HG02970 (cell line): ENCODE measurements around the gene NFKBIB.
"Not testable (repeated sequence)": the region's sequence is repeated elsewhere in the genome, so short reads cannot be mapped to it uniquely, and the experiment has no call there.

ENCODE experiments used
- ATAC-seq: cut with Tn5 transposase; IDR thresholded peaks from one replicate; pipeline ENCODE4 v1.9.1; 2021; ENCODE audit warnings: mild to moderate bottlenecking, moderate library complexity, moderate number of reproducible peaks; ENCODE audit not compliant: unreplicated experiment, low FRiP score

NFKBIB gene

GRCh38 chr19:38873400-38873799, 26.4 kb upstream of the NFKBIB start:
- not testable (repeated sequence) for ATAC-seq

- ATAC-seq: no peak
Measured at GRCh38 chr19:38875656-38876395, 23.9 kb upstream of the NFKBIB start.

DNA sequence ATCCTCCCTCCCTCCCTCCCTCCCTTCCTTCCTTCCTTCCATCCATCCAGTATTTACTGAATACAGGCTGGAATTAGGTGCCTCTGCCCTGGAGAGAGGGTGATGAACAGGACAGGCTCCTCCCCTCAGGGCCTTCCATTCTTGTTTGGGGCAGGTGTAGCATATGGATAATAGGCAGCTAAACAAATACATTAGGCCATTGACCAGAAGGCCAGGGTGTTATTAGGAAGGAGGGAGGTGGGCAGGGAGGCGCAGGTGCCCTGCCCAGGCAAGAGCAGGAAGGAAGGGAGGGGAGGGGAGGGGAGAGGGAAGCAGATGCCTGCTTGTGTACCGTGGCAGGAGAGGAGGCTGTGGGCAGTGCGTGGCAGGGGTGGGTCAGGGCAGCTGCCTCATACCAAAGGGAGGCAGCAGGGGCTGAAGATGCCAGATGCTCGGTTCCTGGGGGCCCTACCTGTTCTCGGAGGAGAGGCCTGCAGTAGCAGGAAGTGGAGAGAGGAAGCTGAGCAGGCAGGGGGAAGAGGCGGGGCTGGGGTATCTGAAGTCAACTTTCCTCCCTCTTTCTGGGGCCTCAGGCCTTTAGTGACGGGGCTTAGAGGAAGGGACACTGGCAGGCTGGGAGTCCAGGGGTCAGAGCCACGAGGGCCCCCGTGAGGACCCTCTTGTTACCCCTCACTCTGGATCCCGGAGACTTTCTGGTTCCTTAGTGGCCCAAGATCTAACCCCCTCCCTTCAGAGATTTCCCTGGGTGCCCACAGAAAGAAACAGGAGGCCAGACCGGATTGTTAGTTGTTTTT, 21.8 kb upstream of the NFKBIB start, which contains the start of gene RINL:
Gene RINL, minus strand, starts transcription at position 495 of the 794 bp plus-strand sequence. CDS start 1,533 bp downstream, outside the sequence.
- no peak for ATAC-seq

DNA sequence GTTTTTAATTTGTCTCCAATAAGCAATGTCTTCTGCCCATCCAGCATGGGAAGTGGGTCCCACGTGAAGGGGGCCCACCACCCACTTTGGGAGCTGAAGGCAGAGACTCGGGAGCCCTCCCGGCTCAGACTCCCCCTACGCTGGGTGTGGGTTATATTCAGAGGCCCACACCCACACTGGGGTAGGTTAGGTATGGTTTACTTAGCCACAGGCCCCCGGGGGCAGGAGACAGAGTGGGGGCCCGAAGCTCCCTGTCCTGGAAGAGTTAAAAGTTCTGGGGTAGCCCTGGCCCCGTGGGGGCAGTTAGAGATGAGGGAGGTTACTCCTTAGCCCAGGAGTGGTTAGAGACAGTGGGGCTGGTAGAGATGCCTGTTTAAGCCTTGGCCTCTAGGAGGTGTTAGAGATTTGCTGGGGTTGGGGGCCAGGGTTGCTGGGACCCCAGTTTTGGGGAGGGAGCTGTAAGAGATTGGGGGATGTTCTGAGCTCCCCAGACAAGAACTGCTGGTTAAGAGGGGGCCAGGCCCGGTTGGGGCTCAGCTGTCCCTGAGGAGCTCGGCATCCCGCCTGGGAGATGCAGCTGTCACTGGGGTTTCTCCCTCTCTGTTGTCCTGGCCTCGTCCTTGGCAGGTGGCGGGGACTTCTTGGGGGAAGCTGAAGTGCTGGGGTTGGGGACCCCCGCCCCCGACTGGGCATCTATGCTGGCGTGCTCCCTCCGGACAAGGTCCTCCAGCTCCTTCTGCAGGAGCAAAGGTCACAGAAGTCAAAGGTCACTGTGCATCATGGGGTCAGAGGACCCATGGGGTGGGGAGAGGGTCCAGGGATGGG, 21.0 kb upstream of the NFKBIB start:
- no peak for ATAC-seq

GRCh38 chr19:38879400-38879751, 20.4 kb upstream of the NFKBIB start:
- ATAC-seq: no peak

GRCh38 chr19:38880076-38880881, 19.5 kb upstream of the NFKBIB start:
- no peak for ATAC-seq

- no peak for ATAC-seq
Measured at GRCh38 chr19:38880882-38881609, 18.7 kb upstream of the NFKBIB start.

DNA sequence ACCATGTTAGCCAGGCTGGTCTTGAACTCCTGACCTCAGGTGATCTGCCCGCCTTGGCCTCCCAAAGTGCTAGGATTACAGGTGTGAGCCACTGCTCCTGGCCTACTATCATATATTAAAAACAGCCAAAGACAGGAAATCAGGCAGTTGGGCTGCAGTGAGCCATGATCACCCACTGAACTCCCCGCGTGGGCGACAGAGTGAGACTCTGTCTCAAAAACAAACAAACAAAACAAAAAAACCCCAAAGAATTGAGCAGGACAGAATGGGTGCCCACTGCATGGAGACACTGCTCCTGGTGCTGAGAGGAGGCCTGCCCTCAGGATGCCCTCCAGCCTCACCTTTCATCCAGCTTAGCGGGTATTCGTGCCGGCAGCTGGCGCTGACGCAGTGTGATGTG, 16.5 kb upstream of the NFKBIB start:
- no peak for ATAC-seq

- not testable (repeated sequence) for ATAC-seq
Measured at GRCh38 chr19:38884691-38885090, 15.1 kb upstream of the NFKBIB start.

- no peak for ATAC-seq
Measured at GRCh38 chr19:38888876-38889275, 10.9 kb upstream of the NFKBIB start.

DNA sequence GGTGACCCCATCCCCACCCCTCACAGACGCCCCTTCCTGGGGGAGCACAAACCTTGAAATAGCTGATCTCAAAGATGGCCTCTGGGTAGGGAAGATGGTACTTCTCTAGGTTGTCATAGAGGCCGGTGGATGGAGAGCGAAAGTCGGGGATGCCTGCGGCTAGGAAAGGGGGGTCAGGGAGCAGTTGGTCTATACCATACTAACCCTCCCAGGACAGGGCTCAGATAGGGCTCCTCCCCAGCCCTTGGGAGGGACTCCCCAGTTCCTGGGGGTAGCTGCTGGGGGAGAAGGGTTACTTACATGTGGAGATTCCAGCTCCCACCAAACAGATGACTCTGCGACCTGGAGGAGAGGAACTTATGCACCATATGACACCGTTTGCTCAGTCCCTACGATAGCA, 10.0 kb upstream of the NFKBIB start:
- no peak for ATAC-seq

DNA sequence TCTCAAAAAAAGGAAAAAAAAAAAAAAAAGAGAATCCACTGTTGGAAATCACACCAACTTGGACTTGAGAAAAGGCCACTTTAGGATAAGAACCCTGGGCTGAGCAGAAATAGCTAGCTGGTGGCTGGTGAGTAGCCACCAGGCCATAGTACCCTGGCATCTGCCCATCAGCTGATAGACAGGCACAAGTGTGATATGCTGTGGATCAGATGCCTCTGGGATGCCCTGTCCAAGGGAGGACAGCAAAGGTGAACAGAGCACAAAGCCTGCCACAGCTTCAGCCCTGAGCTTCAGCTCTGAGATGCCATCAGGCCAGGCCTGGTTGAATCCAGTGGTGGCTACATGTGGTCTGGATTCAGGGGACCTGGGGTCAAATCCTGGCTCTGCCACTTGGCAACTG, 9.1 kb upstream of the NFKBIB start:
- no peak for ATAC-seq

- no peak for ATAC-seq
Measured at GRCh38 chr19:38891771-38892170, 8.0 kb upstream of the NFKBIB start.

DNA sequence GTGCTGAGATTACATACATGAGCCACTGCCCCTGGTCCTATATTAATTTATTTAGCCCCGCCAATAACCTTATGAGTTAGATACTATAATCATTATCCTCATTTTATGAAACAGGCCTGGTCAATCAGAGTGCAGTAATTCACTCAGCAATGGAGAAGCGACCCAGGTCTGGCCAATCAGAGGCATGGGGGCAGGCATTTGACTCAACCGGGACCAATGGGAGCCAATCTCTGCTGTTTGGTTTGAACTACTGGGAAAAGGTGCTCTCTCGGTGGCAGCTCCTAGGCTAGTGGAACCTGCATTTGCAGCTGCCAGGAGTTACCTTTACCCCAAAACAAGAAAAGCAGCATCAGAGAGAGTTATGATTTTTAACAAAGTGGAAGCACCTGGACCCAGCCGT, 6.9 kb upstream of the NFKBIB start:
- no peak for ATAC-seq

GRCh38 chr19:38893341-38893771, 6.4 kb upstream of the NFKBIB start:
- ATAC-seq: no peak

DNA sequence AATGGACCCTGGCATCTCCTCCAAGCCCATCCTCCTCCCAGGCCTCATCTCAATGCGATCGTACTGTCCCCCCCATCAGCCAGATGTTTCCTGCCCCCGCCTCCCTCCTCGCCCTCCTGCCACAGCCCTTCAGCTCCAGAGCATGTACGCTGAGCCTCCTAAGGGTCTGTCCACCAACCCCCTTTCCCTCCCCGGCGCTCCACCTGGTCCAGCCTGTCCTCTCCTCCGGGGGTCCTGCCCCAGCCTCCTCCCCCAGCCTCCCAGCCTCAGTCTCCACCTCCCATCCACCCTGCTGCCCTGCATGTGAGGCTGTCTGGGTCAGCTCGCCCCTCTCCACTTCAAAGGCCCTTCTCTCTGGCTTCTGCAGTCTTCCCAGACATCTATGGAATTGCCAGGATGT, 4.8 kb upstream of the NFKBIB start:
- no peak for ATAC-seq

GRCh38 chr19:38898788-38899446, 852 bp upstream of the NFKBIB start:
- no peak for ATAC-seq

- no peak for ATAC-seq
Measured at GRCh38 chr19:38900202-38900629, 447 bp downstream of the NFKBIB start.

- ATAC-seq: no peak
Measured at GRCh38 chr19:38900743-38901190, 998 bp downstream of the NFKBIB start.
